CMK (cell line): ENCODE results near the gene LMCD1.

ENCODE experiments used
- DNase-seq: peaks from one replicate; pipeline ENCODE4 v3.0.0-alpha.2; 2010; ENCODE audit warnings: low read depth

The LMCD1 gene

GRCh38 chr3:8621141-8621540 is 119.5 kb downstream of the LMCD1 start:
- DNase-seq: no peak

- DNase-seq: no peak
Observed at GRCh38 chr3:8621872-8622271, 120.2 kb downstream of the LMCD1 start.

DNA sequence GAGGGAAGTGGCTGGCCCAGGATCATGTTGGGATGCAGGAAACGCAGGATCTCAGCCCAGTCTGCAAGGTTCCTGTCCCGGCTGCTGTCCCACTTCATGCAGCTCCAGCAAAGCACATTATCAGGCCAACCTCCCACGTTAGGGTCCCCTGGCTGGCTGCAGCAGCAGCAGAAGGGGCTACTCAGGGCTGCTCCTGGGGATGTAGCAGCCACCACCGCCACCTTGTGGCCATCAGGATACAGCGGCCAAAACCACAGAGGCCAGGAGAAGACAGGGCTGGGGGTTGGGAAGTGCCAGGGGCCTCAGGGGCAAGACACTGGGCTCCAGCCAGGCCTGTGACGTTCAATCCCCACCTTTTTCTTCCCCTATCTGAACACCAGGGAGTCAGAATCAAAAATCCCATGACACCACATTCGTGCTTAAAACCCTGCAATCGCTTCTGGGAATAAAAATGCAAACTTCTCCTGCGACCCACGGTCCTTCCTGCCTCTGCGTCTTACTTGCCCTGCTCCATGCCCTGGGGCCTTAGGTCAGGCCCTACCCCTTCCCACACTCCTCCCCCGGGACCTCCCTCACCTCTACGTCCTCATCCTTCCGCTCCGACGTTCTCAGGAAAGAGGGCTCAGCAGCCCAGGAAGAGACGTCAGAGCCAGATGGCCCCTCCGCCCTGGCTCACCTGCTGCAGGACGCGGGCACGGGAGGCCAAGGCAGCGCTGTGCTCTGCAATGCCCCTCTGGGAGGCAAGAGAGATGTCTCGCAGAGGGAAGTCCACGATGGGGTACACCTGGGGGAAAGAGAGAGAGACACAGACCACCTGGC is 121.5 kb downstream of the LMCD1 start:
- no peak for DNase-seq

DNA sequence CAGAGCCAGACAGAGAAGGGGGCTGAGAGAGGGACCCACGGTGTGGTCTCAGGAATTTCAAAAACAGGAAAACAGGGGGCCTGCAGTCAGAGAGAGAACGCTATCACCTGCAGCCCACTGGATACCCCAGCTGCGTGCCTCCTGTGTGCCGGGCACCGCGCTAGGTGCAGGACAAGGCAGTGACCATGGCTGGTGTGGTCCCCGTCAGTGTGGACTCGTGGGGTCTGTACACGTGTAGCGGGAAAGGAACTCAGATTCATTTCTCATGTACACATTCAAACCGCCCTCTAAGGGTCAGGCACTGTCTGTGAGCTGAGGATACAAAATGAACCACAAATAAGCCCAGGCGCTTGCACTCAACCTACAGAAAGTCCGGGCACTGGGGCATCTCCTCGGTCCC is 122.1 kb downstream of the LMCD1 start:
- no peak for DNase-seq
